Stimulated activated CD4-positive, alpha-beta T cell treated with anti-CD3 and anti-CD28 coated beads, Interleukin-4, amount 100 ng/mL, for 1 hour (primary cell): ENCODE data around the gene OVOL1.
A peak's percentile ranks its signal among the peaks of the same experiment; 100 is the strongest.
"Not testable (repeated sequence)": the region's sequence is repeated elsewhere in the genome, so short reads cannot be mapped to it uniquely, and the experiment has no call there.

ENCODE experiments used
- DNase-seq: peaks from one replicate; pipeline ENCODE4 v3.0.0-alpha.2; 2020

Gene OVOL1

GRCh38 chr11:65786786-65787636 lies at the start of gene OVOL1:
OVOL1 (plus strand) TSS chr11:65787063; CDS start chr11:65787374, 311 bp downstream.
- DNase-seq: peak; percentile 38

- DNase-seq: no peak
Observed at GRCh38 chr11:65739022-65739421, 47.8 kb upstream of the OVOL1 start.

GRCh38 chr11:65741185-65741584 lies 45.7 kb upstream of the OVOL1 start:
- no peak for DNase-seq

GRCh38 chr11:65742353-65742752 lies 44.5 kb upstream of the OVOL1 start:
- DNase-seq: no peak

GRCh38 chr11:65743681-65744025 lies 43.2 kb upstream of the OVOL1 start:
- DNase-seq: no peak

GRCh38 chr11:65744026-65744698 lies 42.7 kb upstream of the OVOL1 start:
- DNase-seq: no peak

GRCh38 chr11:65744699-65745042 lies 42.2 kb upstream of the OVOL1 start:
- no peak for DNase-seq

GRCh38 chr11:65745049-65745448 lies 41.8 kb upstream of the OVOL1 start:
- DNase-seq: no peak

GRCh38 chr11:65762169-65762568 lies 24.7 kb upstream of the OVOL1 start:
- DNase-seq: not testable (repeated sequence)

- DNase-seq: not testable (repeated sequence)
Observed at GRCh38 chr11:65762816-65763215, 24.0 kb upstream of the OVOL1 start.

GRCh38 chr11:65764434-65764833 lies 22.4 kb upstream of the OVOL1 start:
- DNase-seq: no peak

GRCh38 chr11:65766535-65766934 lies 20.3 kb upstream of the OVOL1 start:
- DNase-seq: no peak

GRCh38 chr11:65767406-65767805 lies 19.5 kb upstream of the OVOL1 start:
- DNase-seq: no peak

GRCh38 chr11:65767806-65768205 lies 19.1 kb upstream of the OVOL1 start:
- not testable (repeated sequence) for DNase-seq

GRCh38 chr11:65770951-65771567 lies 15.8 kb upstream of the OVOL1 start:
- no peak for DNase-seq

GRCh38 chr11:65771589-65772112 lies 15.2 kb upstream of the OVOL1 start:
- no peak for DNase-seq

GRCh38 chr11:65773784-65774411 lies 13.0 kb upstream of the OVOL1 start:
- DNase-seq: no peak

- no peak for DNase-seq
Observed at GRCh38 chr11:65774525-65775306, 12.1 kb upstream of the OVOL1 start.

- no peak for DNase-seq
Observed at GRCh38 chr11:65776196-65776595, 10.7 kb upstream of the OVOL1 start.

- no peak for DNase-seq
Observed at GRCh38 chr11:65776710-65777141, 10.1 kb upstream of the OVOL1 start.

GRCh38 chr11:65777241-65777640 lies 9.6 kb upstream of the OVOL1 start:
- DNase-seq: no peak

- no peak for DNase-seq
Observed at GRCh38 chr11:65777821-65778361, 9.0 kb upstream of the OVOL1 start.
